Ectodermal cell (in vitro differentiated cells): ENCODE data around the gene CFAP61.

Experiments
- H3K27ac ChIP-seq: 2 replicates; pipeline ENCODE4 v1.7.0; 2013; ENCODE audit warnings: mild to moderate bottlenecking, low read depth, low read length; ENCODE audit not compliant: insufficient read depth, poor library complexity, severe bottlenecking
- H3K27me3 ChIP-seq: 2 replicates; pipeline ENCODE4 v1.7.0; 2013; ENCODE audit warnings: mild to moderate bottlenecking, low read length; ENCODE audit not compliant: insufficient read depth, control insufficient read depth, poor library complexity, severe bottlenecking
- H3K36me3 ChIP-seq: one replicate; pipeline ENCODE4 v1.7.0; 2013; ENCODE audit warnings: low read length; ENCODE audit not compliant: control insufficient read depth, insufficient read depth
- H3K4me1 ChIP-seq: one replicate; pipeline ENCODE4 v1.7.0; 2013; ENCODE audit warnings: low read length; ENCODE audit not compliant: control insufficient read depth, insufficient read depth
- H3K4me3 ChIP-seq: 2 replicates; pipeline ENCODE4 v1.7.0; 2013; ENCODE audit warnings: low read depth, low read length, control low read depth; ENCODE audit not compliant: insufficient read depth
- H3K9me3 ChIP-seq: 2 replicates; pipeline ENCODE4 v1.7.0; 2013; ENCODE audit warnings: mild to moderate bottlenecking, low read length, moderate library complexity; ENCODE audit not compliant: control insufficient read depth
- WGBS, 2 experiments: methylation state at CpG; one replicate each; pipeline ENCODE4 v1.1.7; 2013; ENCODE audit warnings: missing lambda C conversion rate in 2 of 2; 5-methylcytosine and 5-hydroxymethylcytosine counted together

The CFAP61 gene

GRCh38 chr20:20196610-20197009 lies 144.3 kb downstream of the CFAP61 start:
- H3K4me1 ChIP-seq: peaks cover 14% of the 10 kb centered on the region
- no peaks in the 10 kb centered on the region for H3K36me3 ChIP-seq
- no peak overlapping the region for H3K4me3 ChIP-seq
- H3K27ac ChIP-seq: no peak overlapping the region
- 89 to 95% methylated on average over 9 to 10 of the region's 10 CpGs for WGBS, 2 experiments
- H3K27me3 ChIP-seq: no peaks in the 10 kb centered on the region
- no peaks in the 10 kb centered on the region for H3K9me3 ChIP-seq

- no peaks in the 10 kb centered on the region for H3K36me3 ChIP-seq
- no peak overlapping the region for H3K4me3 ChIP-seq
- H3K27me3 ChIP-seq: no peaks in the 10 kb centered on the region
- H3K4me1 ChIP-seq: peaks cover 14% of the 10 kb centered on the region
- H3K9me3 ChIP-seq: no peaks in the 10 kb centered on the region
- 96 to 100% methylated on average over 1 of the region's 1 CpG for WGBS, 2 experiments
- no peak overlapping the region for H3K27ac ChIP-seq
These were observed 145.7 kb downstream of the CFAP61 start for GRCh38 chr20:20198011-20198410.

- H3K27ac ChIP-seq: no peak overlapping the region
- no peak overlapping the region for H3K4me3 ChIP-seq
- peaks cover 14% of the 10 kb centered on the region for H3K4me1 ChIP-seq
- H3K36me3 ChIP-seq: no peaks in the 10 kb centered on the region
- H3K27me3 ChIP-seq: no peaks in the 10 kb centered on the region
- no peaks in the 10 kb centered on the region for H3K9me3 ChIP-seq
- 79 to 82% methylated on average over 22 to 24 of the region's 24 CpGs for WGBS, 2 experiments
These were observed 147.2 kb downstream of the CFAP61 start for GRCh38 chr20:20199361-20200160.

- WGBS, 2 experiments: 93 to 95% methylated on average over 3 of the region's 3 CpGs
- Histone ChIP-seq H3K27ac (no peak overlapping the region), H3K4me1 (peaks cover 14% of the 10 kb centered on the region), H3K9me3 (no peaks in the 10 kb centered on the region), H3K36me3 (no peaks in the 10 kb centered on the region), H3K4me3 (no peak overlapping the region), H3K27me3 (no peaks in the 10 kb centered on the region)
These were observed 148.8 kb downstream of the CFAP61 start for GRCh38 chr20:20201124-20201523.

- no peaks in the 10 kb centered on the region for H3K9me3 ChIP-seq
- H3K4me1 ChIP-seq: peaks cover 14% of the 10 kb centered on the region
- no peaks in the 10 kb centered on the region for H3K27me3 ChIP-seq
- no peaks in the 10 kb centered on the region for H3K36me3 ChIP-seq
- no peak overlapping the region for H3K4me3 ChIP-seq
- 94 to 95% methylated on average over 5 of the region's 7 CpGs for WGBS, 2 experiments
- H3K27ac ChIP-seq: no peak overlapping the region
These were observed 149.3 kb downstream of the CFAP61 start for GRCh38 chr20:20201639-20202038.

GRCh38 chr20:20202768-20203167 lies 150.4 kb downstream of the CFAP61 start:
- no peak overlapping the region for H3K4me3 ChIP-seq
- no peaks in the 10 kb centered on the region for H3K36me3 ChIP-seq
- no peaks in the 10 kb centered on the region for H3K9me3 ChIP-seq
- peaks cover 22% of the 10 kb centered on the region for H3K4me1 ChIP-seq
- 88 to 90% methylated on average over 8 of the region's 8 CpGs for WGBS, 2 experiments
- no peaks in the 10 kb centered on the region for H3K27me3 ChIP-seq
- no peak overlapping the region for H3K27ac ChIP-seq

- Histone ChIP-seq H3K27me3 (no peaks in the 10 kb centered on the region), H3K4me1 (peaks cover 24% of the 10 kb centered on the region), H3K27ac (no peak overlapping the region), H3K9me3 (no peaks in the 10 kb centered on the region), H3K4me3 (no peak overlapping the region), H3K36me3 (no peaks in the 10 kb centered on the region)
- WGBS, 2 experiments: 96 to 99% methylated on average over 2 of the region's 2 CpGs
These were observed 151.5 kb downstream of the CFAP61 start for GRCh38 chr20:20203784-20204183.

- H3K4me1 ChIP-seq: peaks cover 22% of the 10 kb centered on the region
- WGBS, 2 experiments: 86 to 90% methylated on average over 1 to 2 of the region's 2 CpGs
- no peaks in the 10 kb centered on the region for H3K27me3 ChIP-seq
- H3K36me3 ChIP-seq: no peaks in the 10 kb centered on the region
- H3K4me3 ChIP-seq: no peak overlapping the region
- H3K27ac ChIP-seq: no peak overlapping the region
- no peaks in the 10 kb centered on the region for H3K9me3 ChIP-seq
These were observed 151.9 kb downstream of the CFAP61 start for GRCh38 chr20:20204256-20204655.

GRCh38 chr20:20205141-20205861 lies 153.0 kb downstream of the CFAP61 start:
- no peaks in the 10 kb centered on the region for H3K27me3 ChIP-seq
- H3K9me3 ChIP-seq: no peaks in the 10 kb centered on the region
- WGBS, 2 experiments: 85 to 97% methylated on average over 2 of the region's 2 CpGs
- H3K36me3 ChIP-seq: no peaks in the 10 kb centered on the region
- no peak overlapping the region for H3K27ac ChIP-seq
- peaks cover 12% of the 10 kb centered on the region for H3K4me1 ChIP-seq
- no peak overlapping the region for H3K4me3 ChIP-seq

- 88 to 94% methylated on average over 1 of the region's 1 CpG for WGBS, 2 experiments
- H3K27me3 ChIP-seq: no peaks in the 10 kb centered on the region
- no peaks in the 10 kb centered on the region for H3K9me3 ChIP-seq
- no peak overlapping the region for H3K4me3 ChIP-seq
- no peaks in the 10 kb centered on the region for H3K36me3 ChIP-seq
- H3K27ac ChIP-seq: no peak overlapping the region
- H3K4me1 ChIP-seq: peaks cover 10% of the 10 kb centered on the region
These were observed 153.5 kb downstream of the CFAP61 start for GRCh38 chr20:20205862-20206236.
